Peyer's patch (tissue), 4 donors: ENCODE measurements around the gene SLMAP. TPM values are rescaled to one million over a fixed set of nuclear protein-coding genes. Genes with fewer than 3 reads are reported as not detected.

Source experiments
- DNase-seq, 3 donors: peaks; one replicate each; pipeline ENCODE4 v3.0.0-alpha.2; 2017 to 2019
- H3K27ac ChIP-seq, 4 donors: fragments of 200-600 bp; sonication (generic); one replicate each; pipeline ENCODE4 v1.5.1; 2016 to 2019
- H3K27me3 ChIP-seq, 2 donors: fragments of 200-600 bp; sonication (generic); one replicate each; pipeline ENCODE4 v1.5.1; 2019
- H3K36me3 ChIP-seq, 3 donors: fragments of 200-600 bp; sonication (generic); one replicate each; pipeline ENCODE4 v1.5.1; 2016 to 2019
- H3K4me1 ChIP-seq, 4 donors: fragments of 200-600 bp; sonication (generic); one replicate each; pipeline ENCODE4 v1.5.1; 2016 to 2019
- H3K4me3 ChIP-seq, 4 donors: fragments of 200-600 bp; sonication (generic); 1 replicate in 3 of 4; 2 replicates in 1 of 4; pipeline ENCODE4 v1.5.1; 2016 to 2019; ENCODE audit warnings: mild to moderate bottlenecking in 1 of 4
- H3K9me3 ChIP-seq, 4 donors: fragments of 200-600 bp; sonication (generic); one replicate each; pipeline ENCODE4 v1.5.1; 2016 to 2019; ENCODE audit warnings: mild to moderate bottlenecking in 1 of 4
- CTCF ChIP-seq, 6 experiments: fragments of 450-650 bp in 4 of 6; fragments of 200-600 bp in 2 of 6; sonication (generic) in 1 of 6; IDR thresholded peaks; one replicate each; pipeline ENCODE4 v1.5.1; 2017 to 2019; ENCODE audit warnings: antibody characterized with exemption in 6 of 6, mild to moderate bottlenecking in 3 of 6, moderate library complexity in 1 of 6
- POLR2A ChIP-seq, 2 donors: fragments of 450-650 bp; IDR thresholded peaks; one replicate each; pipeline ENCODE4 v1.5.1; 2017; ENCODE audit warnings: antibody characterized with exemption in 2 of 2, mild to moderate bottlenecking in 2 of 2, moderate library complexity in 2 of 2
- total RNA-seq, 4 donors: library from RNA; depleted of rRNA; stranded (reverse); fragments of >200 nt; gene quantifications; one replicate each; pipeline ENCODE4 v1.1.0, GENCODE V29; 2016

SLMAP gene
- total RNA-seq, 4 donors from 2014 or later: 80.8 to 215 (median 94.4) TPM

GRCh38 chr3:57939775-57940174 lies 183.7 kb downstream of the SLMAP start:
- Histone ChIP-seq H3K9me3 (no peaks in the 10 kb centered on the region), H3K36me3 (no peaks in the 10 kb centered on the region), H3K27me3 (no peaks in the 10 kb centered on the region), H3K27ac (no peak overlapping the region), H3K4me1 (no peaks in the 10 kb centered on the region), H3K4me3 (no peak overlapping the region)
- no peak for TF ChIP-seq POLR2A (IDR thresholded peaks at IDR 0.05)
- TF ChIP-seq CTCF (IDR thresholded peaks at IDR 0.05): no peak
- no peak for DNase-seq

- Histone ChIP-seq H3K36me3 (no peaks in the 10 kb centered on the region), H3K4me3 (no peak overlapping the region), H3K4me1 (no peaks in the 10 kb centered on the region), H3K9me3 (no peaks in the 10 kb centered on the region), H3K27ac (no peak overlapping the region), H3K27me3 (no peaks in the 10 kb centered on the region)
- TF ChIP-seq CTCF (IDR thresholded peaks at IDR 0.05) (no peak), POLR2A (IDR thresholded peaks at IDR 0.05) (no peak)
- no peak for DNase-seq
Measured at GRCh38 chr3:57942388-57942787, 186.3 kb downstream of the SLMAP start.

GRCh38 chr3:57942872-57943283 lies 186.8 kb downstream of the SLMAP start:
- TF ChIP-seq POLR2A (IDR thresholded peaks at IDR 0.05): no peak
- TF ChIP-seq CTCF (IDR thresholded peaks at IDR 0.05): no peak
- Histone ChIP-seq H3K27ac (no peak overlapping the region), H3K9me3 (no peaks in the 10 kb centered on the region), H3K27me3 (no peaks in the 10 kb centered on the region), H3K36me3 (no peaks in the 10 kb centered on the region), H3K4me1 (no peaks in the 10 kb centered on the region), H3K4me3 (no peak overlapping the region)
- no peak for DNase-seq

GRCh38 chr3:57943525-57944495 lies 187.7 kb downstream of the SLMAP start:
- Histone ChIP-seq H3K4me3 (no peak overlapping the region), H3K27me3 (no peaks in the 10 kb centered on the region), H3K9me3 (no peaks in the 10 kb centered on the region), H3K36me3 (no peaks in the 10 kb centered on the region), H3K4me1 (no peaks in the 10 kb centered on the region), H3K27ac (no peak overlapping the region)
- no peak for DNase-seq
- TF ChIP-seq CTCF (IDR thresholded peaks at IDR 0.05): no peak
- TF ChIP-seq POLR2A (IDR thresholded peaks at IDR 0.05): no peak

GRCh38 chr3:57946970-57947381 lies 190.9 kb downstream of the SLMAP start:
- DNase-seq: no peak
- H3K27me3 ChIP-seq: no peaks in the 10 kb centered on the region
- H3K4me3 ChIP-seq: no peak overlapping the region
- H3K4me1 ChIP-seq: peaks cover 0 to 12% (median 4%) of the 10 kb centered on the region in 4 donors
- H3K27ac ChIP-seq: no peak overlapping the region
- no peaks in the 10 kb centered on the region for H3K36me3 ChIP-seq
- H3K9me3 ChIP-seq: no peaks in the 10 kb centered on the region
- no peak for TF ChIP-seq POLR2A (IDR thresholded peaks at IDR 0.05)
- TF ChIP-seq CTCF (IDR thresholded peaks at IDR 0.05): no peak
